HG02610 (cell line): ENCODE measurements around the gene MTERF1.
"Not testable (repeated sequence)": the region's sequence is repeated elsewhere in the genome, so short reads cannot be mapped to it uniquely, and the experiment has no call there.

ENCODE experiments used
- ATAC-seq: cut with Tn5 transposase; IDR thresholded peaks from one replicate; pipeline ENCODE4 v1.9.1; 2021; ENCODE audit warnings: mild to moderate bottlenecking, moderate library complexity; ENCODE audit not compliant: unreplicated experiment

Gene MTERF1

GRCh38 chr7:91887336-91888213 lies 7.1 kb upstream of the MTERF1 start:
- not testable (repeated sequence) for ATAC-seq

- no peak for ATAC-seq
Measured at GRCh38 chr7:91883676-91884362, 3.3 kb upstream of the MTERF1 start.

- ATAC-seq = no peak
Measured at GRCh38 chr7:91880016-91880412, 488 bp downstream of the MTERF1 start.

- no peak for ATAC-seq
Measured at GRCh38 chr7:91876391-91877133, 3.9 kb downstream of the MTERF1 start.

GRCh38 chr7:91875851-91876250 lies 4.7 kb downstream of the MTERF1 start:
- no peak for ATAC-seq

GRCh38 chr7:91872928-91873327 lies 7.6 kb downstream of the MTERF1 start:
- ATAC-seq = no peak

GRCh38 chr7:91872069-91872468 lies 8.4 kb downstream of the MTERF1 start:
- no peak for ATAC-seq

GRCh38 chr7:91869661-91870060 lies 10.8 kb downstream of the MTERF1 start:
- no peak for ATAC-seq

GRCh38 chr7:91866599-91867148 lies 13.8 kb downstream of the MTERF1 start:
- no peak for ATAC-seq

GRCh38 chr7:91865511-91865910 lies 15.0 kb downstream of the MTERF1 start:
- ATAC-seq = no peak

GRCh38 chr7:91864604-91865003 lies 15.9 kb downstream of the MTERF1 start:
- ATAC-seq = not testable (repeated sequence)

- no peak for ATAC-seq
Measured at GRCh38 chr7:91864070-91864469, 16.4 kb downstream of the MTERF1 start.

- no peak for ATAC-seq
Measured at GRCh38 chr7:91852263-91852741, 28.2 kb downstream of the MTERF1 start.

- ATAC-seq = no peak
Measured at GRCh38 chr7:91850455-91850854, 30.0 kb downstream of the MTERF1 start.

GRCh38 chr7:91847876-91848588 lies 32.5 kb downstream of the MTERF1 start:
- ATAC-seq = no peak

- ATAC-seq = no peak
Measured at GRCh38 chr7:91847231-91847630, 33.3 kb downstream of the MTERF1 start.

- ATAC-seq = no peak
Measured at GRCh38 chr7:91846436-91846835, 34.1 kb downstream of the MTERF1 start.

GRCh38 chr7:91843831-91844230 lies 36.7 kb downstream of the MTERF1 start:
- peak; percentile 78 for ATAC-seq

- ATAC-seq = no peak
Measured at GRCh38 chr7:91838439-91838838, 42.1 kb downstream of the MTERF1 start.

GRCh38 chr7:91837397-91838070 lies 43.0 kb downstream of the MTERF1 start:
- ATAC-seq = no peak
